HG02642 (cell line): ENCODE results near the gene POLD4.
A peak's percentile ranks its signal among the peaks of the same experiment; 100 is the strongest.
"Not testable (repeated sequence)": the region's sequence is repeated elsewhere in the genome, so short reads cannot be mapped to it uniquely, and the experiment has no call there.

Source experiments
- ATAC-seq: cut with Tn5 transposase; IDR thresholded peaks from one replicate; pipeline ENCODE4 v1.9.1; 2021; ENCODE audit warnings: mild to moderate bottlenecking; ENCODE audit not compliant: unreplicated experiment, poor library complexity

The POLD4 gene

DNA sequence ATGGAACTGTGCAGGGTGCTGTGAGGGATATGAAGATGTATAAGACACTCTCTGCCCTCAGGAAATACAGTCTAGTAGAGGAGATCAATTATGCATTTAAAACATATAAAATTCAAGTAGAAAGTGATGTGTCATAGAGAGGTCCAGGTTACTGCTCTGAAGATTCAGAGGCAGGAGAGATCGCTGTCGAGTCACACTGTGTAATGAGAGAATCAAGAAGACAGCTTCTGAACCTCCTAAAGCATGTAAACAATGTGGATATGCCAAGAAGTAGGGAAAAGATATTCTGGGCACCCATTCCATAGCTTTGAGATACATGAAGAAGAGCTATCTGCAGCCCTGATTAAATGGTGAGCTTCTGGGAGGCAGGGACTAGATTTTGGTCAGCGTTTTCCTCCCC is 33.3 kb downstream of the POLD4 start:
- ATAC-seq: no peak

DNA sequence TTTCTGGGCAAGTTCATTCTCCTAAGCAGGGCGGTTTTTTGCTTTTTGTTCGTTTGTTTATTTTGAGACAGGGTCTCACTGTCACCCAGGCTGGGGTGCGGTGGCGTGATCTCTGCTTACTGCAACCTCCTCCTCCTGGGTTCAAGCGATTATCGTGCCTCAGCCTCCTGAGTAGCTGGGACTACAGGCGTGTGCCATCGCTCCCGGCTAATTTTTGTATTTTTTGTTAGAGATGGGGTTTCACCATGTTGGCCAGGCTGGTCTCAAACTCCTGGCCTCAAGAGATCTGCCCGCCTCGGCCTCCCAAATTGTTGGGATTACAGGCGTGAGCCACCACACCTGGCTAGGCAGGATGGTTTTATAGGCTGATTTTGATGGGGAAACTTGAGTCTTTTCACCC is 34.5 kb downstream of the POLD4 start:
- not testable (repeated sequence) for ATAC-seq

DNA sequence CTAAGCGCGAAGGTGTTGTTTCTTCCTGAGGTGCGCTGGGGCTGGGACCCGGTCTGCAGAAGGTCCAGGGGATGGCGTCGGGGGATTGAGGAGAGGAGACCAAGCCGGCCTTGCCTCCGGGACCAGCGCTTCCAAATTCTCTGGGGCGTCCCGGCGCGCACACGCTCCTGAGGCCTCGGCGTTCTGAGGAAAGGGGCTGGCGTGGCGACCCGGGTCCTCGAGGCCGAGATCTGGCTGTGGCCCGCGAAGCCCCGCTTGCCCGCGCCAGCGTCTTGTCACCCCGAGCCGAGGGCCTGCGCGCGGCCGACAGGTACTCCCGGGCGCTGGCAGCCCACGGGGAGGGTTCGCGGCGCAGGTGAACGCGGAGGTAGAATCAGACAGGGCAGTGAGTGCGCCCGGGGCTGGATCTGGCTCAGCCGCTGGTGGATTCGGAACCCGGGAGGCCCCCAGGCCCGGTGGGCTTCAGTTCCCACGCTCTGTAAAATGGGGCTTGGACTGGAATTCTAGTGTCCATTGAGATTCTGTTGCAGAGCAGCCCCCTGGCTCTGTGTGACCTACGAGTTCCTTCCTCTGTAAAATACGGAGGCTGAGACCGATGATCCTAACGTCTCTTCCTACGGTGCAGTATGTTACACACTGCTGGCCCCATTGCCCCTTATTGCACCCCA is 35.3 kb downstream of the POLD4 start:
- no peak for ATAC-seq

DNA sequence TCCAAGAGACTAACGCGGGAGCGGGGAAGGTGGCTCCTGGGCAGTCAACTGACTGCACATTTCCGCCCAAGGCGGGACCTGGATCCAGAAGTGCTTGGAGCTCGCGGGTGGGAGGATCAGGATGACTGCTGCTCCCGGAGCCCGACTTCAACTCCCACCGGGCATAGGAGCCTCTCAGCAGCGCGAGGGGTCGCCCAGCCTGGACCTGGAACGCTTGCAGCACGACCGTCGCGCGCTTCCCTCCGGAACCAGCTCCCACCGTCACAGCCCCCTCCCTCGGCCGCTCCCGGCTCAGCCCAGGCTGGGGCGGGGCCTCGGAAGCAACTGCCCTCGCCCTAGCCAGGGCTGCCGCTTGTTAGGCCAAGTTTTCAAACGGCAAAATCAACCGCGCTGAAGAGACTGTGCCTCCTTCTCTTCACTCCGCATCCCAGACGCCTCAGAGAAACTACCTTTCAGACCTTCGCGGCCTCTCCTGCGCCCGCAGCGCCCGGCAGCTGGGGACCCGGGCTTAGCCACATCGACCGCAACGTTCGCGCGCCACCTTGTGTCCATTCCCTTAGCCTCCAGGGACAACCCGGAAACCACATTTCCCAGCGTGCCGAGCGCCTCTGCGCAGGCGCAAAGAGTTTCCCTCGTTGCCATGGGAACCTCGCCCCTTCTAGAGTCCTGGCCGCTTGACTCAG is 36.0 kb downstream of the POLD4 start:
- peak; percentile 84 for ATAC-seq

DNA sequence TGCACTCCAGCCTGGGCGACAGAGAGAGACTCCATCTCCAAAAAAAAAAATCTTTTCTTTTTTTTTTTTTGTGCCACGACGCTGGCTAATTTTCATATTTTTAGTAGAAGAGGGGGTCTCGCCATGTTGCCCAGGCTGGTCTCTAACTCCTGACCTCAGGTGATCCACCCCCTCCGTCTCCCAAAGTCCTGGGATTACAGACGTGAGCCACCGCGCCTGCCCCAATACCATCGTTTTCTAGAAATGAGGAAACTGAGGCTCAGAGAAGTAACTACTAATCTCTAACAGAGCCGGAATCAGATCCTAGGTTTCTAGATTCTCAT is 36.5 kb downstream of the POLD4 start:
- no peak for ATAC-seq

DNA sequence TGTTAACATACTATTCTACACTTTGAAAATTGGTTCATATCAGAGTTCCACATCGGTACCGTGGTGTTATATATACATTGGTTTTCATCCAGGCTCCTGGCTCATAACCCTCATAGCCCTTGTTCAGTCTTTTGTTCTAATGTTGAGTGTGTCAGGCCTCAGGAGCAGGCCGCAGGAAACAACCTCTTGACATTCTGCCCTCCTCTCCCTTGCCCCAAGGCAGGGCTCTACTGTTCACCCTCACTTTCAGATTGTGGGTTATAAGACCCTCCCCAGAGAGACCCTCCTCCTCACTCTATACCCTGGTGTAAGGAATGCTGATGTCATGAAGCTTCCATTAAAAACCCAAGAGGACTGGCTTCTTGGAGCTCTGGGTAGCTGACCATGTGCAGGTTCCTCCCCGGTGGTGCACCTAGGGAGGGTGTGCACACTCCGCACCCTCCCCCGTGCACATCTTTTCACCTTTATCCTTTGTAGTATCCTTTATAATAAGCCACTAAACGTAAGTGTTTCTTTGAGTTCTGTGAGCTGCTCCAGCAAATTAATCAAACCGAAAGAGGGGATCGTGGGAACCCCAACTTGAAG is 37.9 kb downstream of the POLD4 start:
- no peak for ATAC-seq

DNA sequence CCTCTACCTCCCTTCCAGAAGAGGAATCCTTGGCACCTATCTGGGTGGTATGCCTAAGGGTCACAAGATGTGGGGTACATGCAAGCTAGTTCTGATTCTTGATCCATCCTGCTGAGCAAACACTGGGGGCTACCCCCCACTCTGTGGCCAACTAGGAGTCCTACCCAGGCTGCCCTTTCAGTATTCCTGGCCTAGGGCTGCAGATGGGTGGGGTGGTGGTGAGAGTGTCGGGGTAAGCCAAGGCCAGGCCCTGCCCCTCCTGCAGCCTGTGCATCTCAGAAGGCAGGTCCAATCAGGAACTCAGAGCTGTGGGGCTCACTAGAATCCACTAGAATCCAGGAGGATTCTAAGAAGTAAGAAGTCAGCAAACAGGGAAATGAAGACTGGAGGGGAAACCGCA is 39.1 kb downstream of the POLD4 start:
- no peak for ATAC-seq

DNA sequence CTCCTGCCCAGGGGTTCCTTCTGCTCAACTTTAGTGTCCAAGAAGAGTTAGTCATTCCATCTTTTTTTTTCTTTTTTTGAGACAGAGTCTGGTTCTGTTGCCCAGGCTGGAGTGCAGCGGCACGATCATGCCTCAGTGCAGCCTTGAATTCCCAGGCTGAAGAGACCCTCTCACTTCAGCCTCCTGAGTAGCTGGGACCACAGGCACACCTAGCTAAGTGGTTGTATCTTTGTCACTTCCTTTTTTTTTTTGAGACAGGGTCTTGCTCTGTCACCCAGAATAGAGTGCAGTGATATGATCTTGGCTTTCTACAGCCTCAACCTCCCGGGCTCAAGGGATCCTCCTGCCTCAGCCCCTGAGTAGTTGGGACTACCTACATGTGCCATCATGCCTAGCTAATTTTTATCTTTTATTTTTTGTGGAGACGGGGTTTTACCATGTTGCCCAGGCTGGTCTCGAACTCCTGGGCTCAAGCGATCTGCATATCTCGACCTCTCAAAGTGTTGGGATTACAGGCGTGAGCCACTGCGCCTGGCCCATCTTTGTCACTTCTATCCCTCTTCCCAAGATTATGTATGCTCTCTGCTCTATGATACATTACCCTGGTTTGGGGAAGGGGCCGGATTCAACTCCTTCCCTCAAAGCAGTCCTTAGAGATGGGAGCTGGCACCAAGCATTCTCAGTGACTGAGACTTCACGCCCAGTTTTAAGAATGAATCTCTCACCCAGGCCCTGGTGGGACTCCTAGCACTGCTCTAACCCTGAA is 40.0 kb downstream of the POLD4 start:
- ATAC-seq: no peak

DNA sequence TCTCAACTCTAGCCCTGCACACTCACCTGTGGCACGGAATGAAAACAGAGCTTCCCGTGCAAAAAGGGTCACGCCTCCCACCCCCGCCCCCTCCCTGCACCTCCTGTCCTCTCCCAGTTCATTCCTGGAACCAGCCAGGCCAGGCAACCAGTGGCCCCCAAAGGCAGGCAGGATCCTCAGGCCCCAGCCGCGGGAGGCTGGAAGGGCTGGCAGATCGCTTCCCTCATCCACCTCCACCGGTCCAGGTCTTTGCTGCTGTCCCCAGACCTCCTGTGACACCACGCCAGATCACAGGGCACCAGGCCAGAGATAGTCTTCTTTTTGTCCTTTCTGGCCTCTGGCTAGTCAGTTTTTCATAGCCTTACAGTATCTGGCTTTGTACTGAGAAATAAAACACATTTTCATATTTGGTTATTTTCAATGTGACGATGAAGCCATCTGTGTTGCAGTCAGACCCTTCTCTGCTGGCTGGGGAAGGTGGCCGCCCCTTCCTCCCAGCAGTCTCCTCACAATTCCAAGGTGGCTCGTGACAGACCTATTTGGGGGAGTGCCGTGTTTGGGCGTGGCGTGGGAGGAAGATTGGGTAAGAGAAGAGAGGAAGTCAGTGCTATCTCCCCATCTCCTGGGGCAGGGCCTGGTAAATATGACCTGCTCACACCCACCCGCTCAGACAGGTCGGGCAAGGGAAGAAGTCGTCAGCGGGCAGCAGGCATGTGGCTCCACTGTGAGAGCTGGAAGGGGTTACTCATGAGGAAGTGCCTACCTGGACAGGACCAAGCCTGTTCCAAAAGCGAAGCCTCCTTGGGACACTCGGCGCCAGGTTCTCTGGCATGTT is 40.9 kb downstream of the POLD4 start:
- ATAC-seq: no peak

DNA sequence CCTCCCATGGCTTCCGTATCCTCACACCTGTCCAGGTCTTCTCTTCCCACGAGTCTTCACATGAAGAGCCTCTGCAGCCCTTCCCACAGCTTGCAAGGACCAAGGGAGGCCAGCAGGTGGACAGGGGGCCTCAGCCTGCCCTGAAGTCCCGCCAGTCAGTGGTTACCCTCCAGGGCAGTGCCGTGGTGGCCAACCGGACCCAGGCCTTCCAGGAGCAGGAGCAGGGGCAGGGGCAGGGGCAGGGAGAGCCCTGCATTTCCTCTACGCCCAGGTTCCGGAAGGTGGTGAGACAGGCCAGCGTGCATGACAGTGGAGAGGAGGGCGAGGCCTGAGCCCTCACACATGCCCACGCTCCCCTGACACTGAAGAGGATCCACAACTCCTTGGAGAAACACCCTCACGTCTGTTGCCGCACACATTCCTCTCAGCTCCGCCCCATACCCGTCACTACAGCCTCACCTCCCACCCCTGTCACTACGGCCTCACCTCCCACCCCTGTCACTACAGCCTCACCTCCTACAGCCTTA is 41.7 kb downstream of the POLD4 start:
- no peak for ATAC-seq

DNA sequence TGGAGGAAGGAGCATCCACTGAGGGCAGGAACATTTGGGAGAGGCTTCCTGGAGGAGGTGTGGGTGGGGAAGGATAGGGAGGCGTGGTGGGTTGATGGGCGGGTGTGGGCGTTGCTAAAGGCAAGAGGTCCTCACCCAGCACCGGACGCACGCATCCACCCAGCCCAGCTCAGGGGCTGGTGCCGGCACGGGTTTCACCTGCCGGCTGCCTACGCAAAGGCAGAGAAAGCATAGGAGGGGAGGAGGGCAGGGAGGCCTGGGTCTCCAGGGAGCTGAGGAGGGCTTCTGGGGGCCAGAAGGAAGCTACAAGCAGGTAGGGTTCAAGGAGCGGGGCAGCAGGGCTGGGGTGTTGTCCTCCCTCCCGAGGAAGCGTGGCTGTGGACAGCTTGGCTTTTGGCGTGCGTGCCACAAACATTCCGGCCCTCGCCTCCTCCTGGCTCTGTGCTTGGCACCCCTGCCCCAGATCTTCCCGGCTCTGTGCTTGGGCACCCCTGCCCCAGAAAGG is 42.2 kb downstream of the POLD4 start:
- ATAC-seq: no peak

DNA sequence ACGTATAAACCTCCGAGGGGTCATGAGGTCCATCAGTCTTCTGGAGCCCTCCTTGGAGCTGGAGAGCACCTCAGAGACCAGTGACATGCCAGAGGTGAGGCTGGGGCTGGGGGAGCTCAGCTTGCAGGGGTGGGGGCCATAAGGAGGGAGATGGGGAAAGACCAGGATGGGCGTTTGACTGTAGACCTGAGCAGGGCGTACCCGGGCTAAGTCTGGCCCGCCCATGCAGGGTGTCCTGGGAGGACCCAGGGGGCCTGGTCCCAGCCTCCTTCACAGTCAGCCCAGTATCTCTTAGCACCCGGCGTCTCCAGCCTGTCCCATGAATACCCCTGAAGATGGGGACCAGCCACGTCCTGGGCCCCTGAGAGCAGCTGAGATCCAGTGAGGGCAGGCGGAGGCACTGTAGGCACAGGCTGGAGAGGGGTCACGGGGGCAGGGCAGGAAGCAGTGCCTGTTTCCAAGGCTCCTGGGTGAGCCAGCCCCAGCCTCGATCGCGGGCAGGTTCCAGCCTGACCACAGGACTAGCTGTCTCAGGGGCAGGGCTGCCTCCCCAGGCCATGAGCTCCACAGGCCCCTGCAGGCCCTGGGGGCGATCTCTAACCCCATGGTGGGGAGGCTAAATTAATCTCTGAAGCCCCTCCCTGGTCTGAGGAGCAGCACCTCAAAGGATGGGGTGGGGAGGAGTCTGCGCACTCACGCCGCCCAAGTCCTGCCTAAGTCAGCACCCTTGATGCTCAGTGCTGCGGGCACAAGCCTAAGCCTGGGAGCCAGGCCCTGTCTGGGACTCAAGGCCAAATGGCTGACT is 42.9 kb downstream of the POLD4 start:
- ATAC-seq: no peak

DNA sequence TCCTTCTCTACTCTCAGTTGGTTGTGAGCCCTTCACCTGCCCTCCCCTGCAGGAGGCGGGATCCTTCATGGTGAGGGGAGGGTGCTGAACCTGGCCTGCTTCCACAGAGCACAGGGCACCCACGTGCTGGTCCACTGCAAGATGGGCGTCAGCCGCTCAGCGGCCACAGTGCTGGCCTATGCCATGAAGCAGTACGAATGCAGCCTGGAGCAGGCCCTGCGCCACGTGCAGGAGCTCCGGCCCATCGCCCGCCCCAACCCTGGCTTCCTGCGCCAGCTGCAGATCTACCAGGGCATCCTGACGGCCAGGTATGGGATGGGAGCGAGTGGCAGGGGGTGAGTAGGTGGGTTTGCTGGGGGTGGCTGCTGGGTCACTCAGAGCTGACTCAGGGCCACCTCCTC is 43.7 kb downstream of the POLD4 start:
- no peak for ATAC-seq

DNA sequence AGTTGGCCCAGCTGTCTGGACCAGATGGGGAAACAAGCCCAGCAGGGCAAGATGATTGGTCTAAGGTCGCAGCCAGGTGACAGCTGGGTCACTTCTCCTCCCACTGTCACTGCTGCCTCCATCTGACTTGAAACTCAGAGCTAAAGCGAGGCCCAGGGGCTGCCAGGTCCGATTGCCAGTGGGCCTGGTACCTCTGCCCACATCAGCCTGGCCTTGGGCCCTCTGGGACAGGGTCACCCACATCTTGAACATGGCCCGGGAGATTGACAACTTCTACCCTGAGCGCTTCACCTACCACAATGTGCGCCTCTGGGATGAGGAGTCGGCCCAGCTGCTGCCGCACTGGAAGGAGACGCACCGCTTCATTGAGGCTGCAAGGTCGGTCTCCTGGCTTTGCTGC is 44.2 kb downstream of the POLD4 start:
- ATAC-seq: no peak

DNA sequence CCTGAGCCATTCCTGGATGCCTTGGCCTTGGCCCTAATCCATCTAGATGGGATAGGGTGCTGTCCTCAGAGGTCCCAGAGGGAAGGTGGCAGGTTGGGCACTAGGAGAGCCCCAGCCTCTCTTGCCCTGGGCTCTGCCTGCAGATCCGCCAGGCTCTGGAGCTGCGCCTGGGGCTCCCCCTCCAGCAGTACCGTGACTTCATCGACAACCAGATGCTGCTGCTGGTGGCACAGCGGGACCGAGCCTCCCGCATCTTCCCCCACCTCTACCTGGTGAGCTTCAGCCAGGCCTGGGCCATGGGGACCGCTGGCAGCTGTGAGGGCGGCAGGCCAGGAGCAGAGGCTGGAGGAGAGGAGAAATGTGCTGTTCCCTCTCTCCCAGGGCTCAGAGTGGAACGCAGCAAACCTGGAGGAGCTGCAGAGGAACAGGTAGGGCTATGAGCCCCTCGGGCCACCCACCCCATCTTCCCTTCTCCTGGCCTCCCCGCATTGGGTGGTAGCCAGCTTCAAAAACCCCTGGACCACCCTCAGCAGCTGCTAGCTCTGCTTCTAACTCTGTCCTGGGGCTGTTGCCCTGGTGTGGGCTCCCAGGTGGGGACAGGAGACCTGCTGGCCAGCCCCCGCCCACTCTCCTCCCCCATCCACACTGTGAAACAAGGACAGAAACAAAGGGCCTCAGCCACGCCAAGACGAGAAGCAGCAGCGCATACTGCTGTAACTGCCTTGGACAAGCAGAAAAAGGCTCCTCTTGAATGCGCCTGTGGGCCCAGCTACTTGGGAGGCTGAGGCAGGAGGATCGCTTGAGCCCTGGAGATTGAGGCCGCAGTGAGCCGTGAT is 45.1 kb downstream of the POLD4 start:
- no peak for ATAC-seq

DNA sequence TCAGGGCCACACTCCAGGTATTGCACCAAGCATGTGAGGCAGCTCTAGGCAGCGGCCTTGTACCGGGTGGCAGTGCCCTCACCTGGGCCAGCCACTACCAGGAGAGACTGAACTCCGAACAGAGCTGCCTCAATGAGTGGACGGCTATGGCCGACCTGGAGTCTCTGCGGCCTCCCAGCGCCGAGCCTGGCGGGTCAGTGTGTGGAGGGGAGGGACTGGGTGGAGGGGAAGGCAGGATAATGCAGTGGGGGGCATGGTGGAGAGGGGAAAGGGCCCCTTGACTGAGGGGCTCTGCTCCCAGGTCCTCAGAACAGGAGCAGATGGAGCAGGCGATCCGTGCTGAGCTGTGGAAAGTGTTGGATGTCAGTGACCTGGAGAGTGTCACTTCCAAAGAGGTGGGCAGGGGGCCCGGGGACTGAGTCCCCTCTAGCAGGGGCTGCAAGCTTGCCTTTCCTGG is 45.8 kb downstream of the POLD4 start:
- no peak for ATAC-seq

DNA sequence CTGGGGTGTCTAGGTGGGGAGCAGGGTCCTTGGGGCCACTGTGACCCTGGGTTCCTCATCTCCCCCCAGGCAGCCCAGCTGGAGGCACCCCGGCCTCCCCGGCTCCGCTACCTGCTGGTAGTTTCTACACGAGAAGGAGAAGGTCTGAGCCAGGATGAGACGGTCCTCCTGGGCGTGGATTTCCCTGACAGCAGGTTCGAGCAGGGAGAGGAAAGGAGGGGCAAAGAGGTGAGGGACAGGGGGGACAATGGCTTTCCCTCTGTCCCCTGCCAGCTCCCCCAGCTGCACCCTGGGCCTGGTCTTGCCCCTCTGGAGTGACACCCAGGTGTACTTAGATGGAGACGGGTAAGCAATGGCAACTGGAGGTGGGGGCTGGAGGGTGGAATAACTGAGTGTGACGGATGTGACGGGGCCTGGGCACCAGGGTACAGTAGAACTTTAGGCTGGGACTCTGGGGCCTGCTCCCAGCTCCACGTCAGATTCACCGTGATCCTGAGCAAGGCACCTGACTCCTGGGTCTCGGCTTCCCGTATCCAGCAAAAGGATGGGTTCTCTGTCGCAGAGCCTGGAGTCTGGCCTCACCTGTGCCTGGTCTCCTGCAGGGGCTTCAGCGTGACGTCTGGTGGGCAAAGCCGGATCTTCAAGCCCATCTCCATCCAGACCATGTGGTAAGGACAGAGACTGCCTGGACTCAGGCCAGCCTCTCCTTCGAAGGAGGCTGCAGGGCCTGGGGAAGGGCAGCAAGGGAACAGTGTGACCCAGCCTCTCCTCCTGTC is 46.4 kb downstream of the POLD4 start:
- no peak for ATAC-seq
